Thyroid gland (tissue), 4 donors: ENCODE data around the gene PRKACA. TPM values are rescaled to one million over a fixed set of nuclear protein-coding genes. Genes with fewer than 3 reads are reported as not detected.

Source experiments
- DNase-seq, 2 donors: peaks; one replicate each; pipeline ENCODE4 v3.0.0-alpha.2; 2019
- H3K27ac ChIP-seq, 3 donors: fragments of 200-600 bp; sonication (generic); 1 replicate in 2 of 3; 2 replicates in 1 of 3; pipeline ENCODE4 v1.5.1; 2016 to 2019; ENCODE audit warnings: mild to moderate bottlenecking in 1 of 3, moderate library complexity in 1 of 3
- H3K27me3 ChIP-seq: fragments of 200-600 bp; sonication (generic); one replicate; pipeline ENCODE4 v1.5.1; 2019
- H3K36me3 ChIP-seq, 2 donors: fragments of 200-600 bp; sonication (generic); one replicate each; pipeline ENCODE4 v1.5.1; 2016 to 2019
- H3K4me1 ChIP-seq, 2 donors: fragments of 200-600 bp; sonication (generic); one replicate each; pipeline ENCODE4 v1.5.1; 2017 to 2019
- H3K4me3 ChIP-seq, 3 donors: fragments of 200-600 bp; sonication (generic); replicated peaks in 1 of 3; 1 replicate in 2 of 3; 2 replicates in 1 of 3; pipeline ENCODE4 v1.5.1; 2016; ENCODE audit warnings: mild to moderate bottlenecking in 1 of 3
- H3K9me3 ChIP-seq: fragments of 200-600 bp; sonication (generic); one replicate; pipeline ENCODE4 v1.5.1; 2017
- CTCF ChIP-seq, 6 experiments: fragments of 200-600 bp in 3 of 6; fragments of 450-650 bp in 3 of 6; sonication (generic) in 3 of 6; IDR thresholded peaks; one replicate each; pipeline ENCODE4 v1.5.1; 2016 to 2019; ENCODE audit warnings: antibody characterized with exemption in 6 of 6, mild to moderate bottlenecking in 2 of 6, inconsistent platforms in 1 of 6, moderate library complexity in 1 of 6
- POLR2A ChIP-seq, 2 donors: fragments of 450-650 bp; IDR thresholded peaks; one replicate each; pipeline ENCODE4 v1.6.1; 2017; ENCODE audit warnings: antibody characterized with exemption in 2 of 2, mild to moderate bottlenecking in 2 of 2, moderate library complexity in 1 of 2
- WGBS, 2 donors: methylation state at CpG; one replicate each; pipeline ENCODE4 v1.1.5; 2017; 5-methylcytosine and 5-hydroxymethylcytosine counted together
- intact Hi-C: fragments of 100-400 bp; cut with DNase I; formaldehyde crosslinking; loops from one replicate; pipeline ENCODE4 v1.15.1; 2023
- total RNA-seq, 4 donors: library from RNA; depleted of rRNA; stranded (reverse); fragments of >200 nt; gene quantifications; one replicate each; pipeline ENCODE4 v1.2.3, GENCODE V29; 2016

Gene PRKACA
- total RNA-seq, 4 donors from 2014 or later: 33.2 to 69.4 (median 55.5) TPM

DNA sequence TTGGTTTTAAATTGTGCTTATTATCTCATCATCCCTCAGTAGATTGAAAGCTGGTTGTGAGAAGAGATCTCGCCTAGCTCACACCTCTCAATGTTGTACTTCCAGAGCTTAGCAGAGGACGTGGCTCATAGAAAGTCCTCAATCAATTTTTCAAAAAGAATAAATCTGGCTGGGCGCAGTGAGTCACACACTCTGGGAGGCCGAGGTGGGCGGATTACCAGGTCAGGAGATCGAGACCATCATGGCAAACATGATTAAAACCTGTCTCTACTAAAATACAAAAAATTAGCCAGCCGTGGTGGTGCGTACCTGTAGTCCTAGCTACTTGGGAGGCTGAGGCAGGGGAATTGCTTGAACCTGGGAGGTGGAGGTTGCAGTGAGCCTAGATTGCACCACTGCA lies 23.5 kb upstream of the PRKACA start:
- no peak for TF ChIP-seq POLR2A (IDR thresholded peaks at IDR 0.05)
- TF ChIP-seq CTCF (IDR thresholded peaks at IDR 0.05): no peak
- Histone ChIP-seq H3K4me3 (no peak overlapping the region), H3K4me1 (peaks cover 23 to 24% of the 10 kb centered on the region in 2 donors), H3K36me3 (no peaks in the 10 kb centered on the region), H3K9me3 (no peaks in the 10 kb centered on the region), H3K27ac (no peak overlapping the region), H3K27me3 (no peaks in the 10 kb centered on the region)
- no peak for DNase-seq
- intact Hi-C loops: no loop called here
- 97% methylated on average over 8 of the region's 8 CpGs for WGBS, 2 donors

GRCh38 chr19:14139944-14140343 lies 22.4 kb upstream of the PRKACA start:
- intact Hi-C loops: no loop called here
- no peak for DNase-seq
- H3K36me3 ChIP-seq: no peaks in the 10 kb centered on the region
- H3K27me3 ChIP-seq: no peaks in the 10 kb centered on the region
- H3K27ac ChIP-seq: no peak overlapping the region
- TF ChIP-seq POLR2A (IDR thresholded peaks at IDR 0.05): no peak
- no peak for TF ChIP-seq CTCF (IDR thresholded peaks at IDR 0.05)
- 79 to 91% methylated on average over 9 of the region's 9 CpGs for WGBS, 2 donors
- H3K4me3 ChIP-seq: no peak overlapping the region
- peaks cover 27 to 28% of the 10 kb centered on the region in 2 donors for H3K4me1 ChIP-seq
- no peaks in the 10 kb centered on the region for H3K9me3 ChIP-seq

DNA sequence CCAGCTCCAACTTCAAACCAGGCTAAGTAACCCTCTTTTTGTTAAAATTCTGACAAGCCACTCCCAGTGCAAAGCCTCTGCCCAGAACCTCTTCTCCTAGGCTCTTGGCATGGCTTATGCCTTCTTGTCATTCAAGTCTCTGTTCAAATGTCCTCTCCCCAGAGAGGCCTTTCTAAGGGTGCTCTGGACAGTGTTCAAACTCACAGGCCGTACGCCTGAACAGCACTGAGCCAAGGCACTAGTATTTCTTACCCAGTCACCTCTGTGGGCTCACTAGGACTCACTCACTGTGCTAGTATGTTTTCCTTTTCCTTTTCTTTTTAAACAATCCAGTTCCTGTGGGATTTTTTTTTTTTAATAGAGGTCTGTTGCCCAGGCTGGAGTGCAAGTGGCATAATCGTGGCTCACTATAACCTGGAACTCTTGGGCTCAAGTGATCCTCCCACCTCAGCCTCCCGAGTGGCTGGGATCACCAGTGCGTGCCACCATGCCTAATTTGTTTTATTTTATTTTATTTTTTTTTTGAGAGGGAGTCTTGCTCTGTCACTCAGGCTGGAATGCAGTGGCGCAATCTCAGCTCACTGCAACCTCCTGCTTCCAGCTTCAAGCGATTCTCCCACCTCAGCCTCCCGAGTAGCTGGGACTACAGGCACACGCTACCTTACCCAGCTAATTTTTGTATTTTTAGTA lies 21.2 kb upstream of the PRKACA start:
- DNase-seq: peak; percentile 78 to 82
- intact Hi-C loops: no loop called here

DNA sequence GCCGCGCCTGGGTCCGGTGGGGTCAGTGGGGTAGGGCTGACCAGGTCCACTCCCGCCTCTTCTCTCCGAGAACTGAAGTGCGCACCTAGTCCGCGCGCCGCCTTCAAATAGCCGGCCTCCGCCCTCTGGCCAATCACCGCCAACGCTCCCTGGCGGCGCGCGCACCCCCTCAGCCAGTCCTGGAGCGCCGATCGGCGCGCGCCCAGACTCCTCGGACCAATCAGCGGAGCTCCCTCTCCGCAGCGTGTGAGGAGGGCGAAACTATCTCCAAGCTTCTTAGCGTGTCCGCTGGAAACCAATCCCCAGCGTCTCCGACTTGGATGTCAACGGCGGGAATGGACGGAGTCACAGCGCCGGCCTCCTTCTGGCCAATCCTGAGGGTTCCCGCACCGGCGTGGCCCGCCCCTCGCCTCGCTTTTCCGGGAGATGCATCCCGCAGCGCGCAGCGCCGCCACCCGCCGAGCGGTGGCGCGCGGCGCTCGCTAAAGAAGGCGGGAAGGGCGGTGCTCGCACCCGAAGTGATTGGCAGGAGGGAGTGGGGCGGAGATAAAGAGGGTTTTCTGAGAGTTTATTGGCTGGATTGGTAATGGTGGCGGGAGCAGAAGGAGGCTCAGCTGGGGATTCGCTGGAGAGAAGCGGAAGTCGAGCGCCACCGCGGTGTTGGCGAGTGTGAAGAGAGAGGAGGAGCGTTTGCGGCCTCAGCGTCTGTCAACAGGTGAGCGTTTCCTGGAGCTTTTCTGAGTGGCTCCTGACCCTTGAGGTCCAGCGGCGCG lies 19.1 kb upstream of the PRKACA start, which contains the start of gene ASF1B:
ASF1B (minus strand) TSS at position 81 of the 773 bp plus-strand sequence. CDS start 133 bp downstream, outside the sequence.
- 0 to 1% methylated on average over 37 to 42 of the region's 78 CpGs for WGBS, 2 donors
- H3K9me3 ChIP-seq: no peaks in the 10 kb centered on the region
- peaks cover 27 to 28% of the 10 kb centered on the region in 2 donors for H3K4me1 ChIP-seq
- TF ChIP-seq POLR2A (IDR thresholded peaks at IDR 0.05) (peak in 1 of 2 donors; percentile 87), CTCF (IDR thresholded peaks at IDR 0.05) (peak; percentile 64 to 98 (median 88))
- intact Hi-C loops: no loop called here
- peak; percentile 99 for DNase-seq
- H3K4me3 ChIP-seq: peak within 1 kb of the TSS in 2 of 3 donors; percentile 48 to 69
- H3K27ac ChIP-seq: peak within 1 kb of the TSS; percentile 97
- H3K36me3 ChIP-seq: no peaks in the 10 kb centered on the region
- H3K27me3 ChIP-seq: no peaks in the 10 kb centered on the region

More for the DNA sequence above, 21.2 kb upstream of the PRKACA start:
- no peaks in the 10 kb centered on the region for H3K9me3 ChIP-seq
- no peak for TF ChIP-seq CTCF (IDR thresholded peaks at IDR 0.05)
- TF ChIP-seq POLR2A (IDR thresholded peaks at IDR 0.05): peak in 1 of 2 donors; percentile 42
- peak overlapping the region; percentile 97 for H3K27ac ChIP-seq
- WGBS, 2 donors: 40 to 54% methylated on average over 9 of the region's 9 CpGs
- H3K27me3 ChIP-seq: no peaks in the 10 kb centered on the region
- H3K36me3 ChIP-seq: no peaks in the 10 kb centered on the region
- H3K4me3 ChIP-seq: no peak overlapping the region
- peaks cover 27 to 28% of the 10 kb centered on the region in 2 donors for H3K4me1 ChIP-seq
